ENCODE data around the gene EBLN1.

The EBLN1 gene

GRCh38 chr10:22244855-22245254, 27.0 kb upstream of the EBLN1 start:
- Histone ChIP-seq H3K4me3 (ENCODE audit: severe bottlenecking) (no peak overlapping the region), H3K27ac (ENCODE audit: poor library complexity, severe bottlenecking) (peak overlapping the region; percentile 91), H3K9me3 (ENCODE audit: severe bottlenecking) (no peaks in the 10 kb centered on the region), H3K4me1 (ENCODE audit: insufficient read depth, poor library complexity, severe bottlenecking) (peaks cover 20% of the 10 kb centered on the region), H3K36me3 (ENCODE audit: low read depth) (no peaks in the 10 kb centered on the region), H3K27me3 (ENCODE audit: insufficient read depth, poor library complexity, severe bottlenecking) (no peaks in the 10 kb centered on the region)
- ATAC-seq (ENCODE audit: low read depth) = no peak
- no peak for DNase-seq (ENCODE audit: low spot score)
- TF ChIP-seq CTCF (IDR thresholded peaks at IDR 0.05; ENCODE audit: poor library complexity, severe bottlenecking) = no peak

GRCh38 chr10:22244001-22244400, 26.2 kb upstream of the EBLN1 start:
- ATAC-seq (ENCODE audit: low read depth) (no peak), DNase-seq (ENCODE audit: low spot score) (no peak)
- no peaks in the 10 kb centered on the region for H3K27me3 ChIP-seq (ENCODE audit: insufficient read depth, poor library complexity, severe bottlenecking)
- no peak overlapping the region for H3K27ac ChIP-seq (ENCODE audit: poor library complexity, severe bottlenecking)
- TF ChIP-seq CTCF (IDR thresholded peaks at IDR 0.05; ENCODE audit: poor library complexity, severe bottlenecking) = no peak
- H3K9me3 ChIP-seq (ENCODE audit: severe bottlenecking) = no peaks in the 10 kb centered on the region
- H3K4me1 ChIP-seq (ENCODE audit: insufficient read depth, poor library complexity, severe bottlenecking) = peaks cover 20% of the 10 kb centered on the region
- no peak overlapping the region for H3K4me3 ChIP-seq (ENCODE audit: severe bottlenecking)
- H3K36me3 ChIP-seq (ENCODE audit: low read depth) = no peaks in the 10 kb centered on the region

- H3K27ac ChIP-seq (ENCODE audit: poor library complexity, severe bottlenecking) = no peak overlapping the region
- no peaks in the 10 kb centered on the region for H3K27me3 ChIP-seq (ENCODE audit: insufficient read depth, poor library complexity, severe bottlenecking)
- H3K4me3 ChIP-seq (ENCODE audit: severe bottlenecking) = no peak overlapping the region
- no peak for DNase-seq (ENCODE audit: low spot score)
- peaks cover 20% of the 10 kb centered on the region for H3K4me1 ChIP-seq (ENCODE audit: insufficient read depth, poor library complexity, severe bottlenecking)
- H3K36me3 ChIP-seq (ENCODE audit: low read depth) = no peaks in the 10 kb centered on the region
- TF ChIP-seq CTCF (IDR thresholded peaks at IDR 0.05; ENCODE audit: poor library complexity, severe bottlenecking) = no peak
- H3K9me3 ChIP-seq (ENCODE audit: severe bottlenecking) = no peaks in the 10 kb centered on the region
- no peak for ATAC-seq (ENCODE audit: low read depth)
Observed at GRCh38 chr10:22243321-22243720, 25.5 kb upstream of the EBLN1 start.

GRCh38 chr10:22231260-22231659, 13.4 kb upstream of the EBLN1 start:
- no peak for TF ChIP-seq CTCF (IDR thresholded peaks at IDR 0.05; ENCODE audit: poor library complexity, severe bottlenecking)
- ATAC-seq (ENCODE audit: low read depth) = no peak
- peaks cover 5% of the 10 kb centered on the region for H3K4me1 ChIP-seq (ENCODE audit: insufficient read depth, poor library complexity, severe bottlenecking)

GRCh38 chr10:22230158-22230833, 12.5 kb upstream of the EBLN1 start:
- no peaks in the 10 kb centered on the region for H3K27me3 ChIP-seq (ENCODE audit: insufficient read depth, poor library complexity, severe bottlenecking)
- peak overlapping the region; percentile 82 for H3K4me3 ChIP-seq (ENCODE audit: severe bottlenecking)
- H3K9me3 ChIP-seq (ENCODE audit: severe bottlenecking) = no peaks in the 10 kb centered on the region
- H3K36me3 ChIP-seq (ENCODE audit: low read depth) = no peaks in the 10 kb centered on the region
- DNase-seq (ENCODE audit: low spot score) (no peak), ATAC-seq (ENCODE audit: low read depth) (peak; percentile 37)
- no peak for TF ChIP-seq CTCF (IDR thresholded peaks at IDR 0.05; ENCODE audit: poor library complexity, severe bottlenecking)
- peaks cover 5% of the 10 kb centered on the region for H3K4me1 ChIP-seq (ENCODE audit: insufficient read depth, poor library complexity, severe bottlenecking)
- peak overlapping the region; percentile 34 for H3K27ac ChIP-seq (ENCODE audit: poor library complexity, severe bottlenecking)

More at GRCh38 chr10:22231260-22231659, 13.4 kb upstream of the EBLN1 start:
- no peak for DNase-seq (ENCODE audit: low spot score)
- Histone ChIP-seq H3K4me3 (ENCODE audit: severe bottlenecking) (no peak overlapping the region), H3K27ac (ENCODE audit: poor library complexity, severe bottlenecking) (no peak overlapping the region), H3K36me3 (ENCODE audit: low read depth) (no peaks in the 10 kb centered on the region), H3K27me3 (ENCODE audit: insufficient read depth, poor library complexity, severe bottlenecking) (no peaks in the 10 kb centered on the region), H3K9me3 (ENCODE audit: severe bottlenecking) (no peaks in the 10 kb centered on the region)

Measured in RWPE2 (cell line).